ENCODE measurements around the gene PAPSS2. TPM values are rescaled to one million over a fixed set of nuclear protein-coding genes. Genes with fewer than 3 reads are reported as not detected.
A peak's percentile ranks its signal among the peaks of the same experiment; 100 is the strongest.

PAPSS2 gene
- total RNA-seq, 6 experiments from 2014 or later = 65.3 to 158 (median 105) TPM

- TF ChIP-seq POLR2A (IDR thresholded peaks at IDR 0.05) = no peak
- TF ChIP-seq CTCF (IDR thresholded peaks at IDR 0.05) = no peak
- H3K27me3 ChIP-seq = no peaks in the 10 kb centered on the region
- H3K27ac ChIP-seq = peak overlapping the region in 1 of 3 donors; percentile 35
- WGBS (ENCODE audit: insufficient coverage, low coverage, low lambda C conversion rate, missing lambda C conversion rate) = 64% methylated on average over 3 of the region's 3 CpGs
- peak in 3 of 4 donors; percentile 47 to 69 (median 64) for ATAC-seq
- H3K9me3 ChIP-seq = no peaks in the 10 kb centered on the region
- DNase-seq = no peak
- H3K4me3 ChIP-seq = no peak overlapping the region
- no peaks in the 10 kb centered on the region for H3K36me3 ChIP-seq
- H3K4me1 ChIP-seq = peaks cover 0 to 33% (median 3%) of the 10 kb centered on the region in 4 donors
- intact Hi-C loops (cut with DNase I) = no loop called here
Observed at GRCh38 chr10:87692956-87693484, 33.3 kb downstream of the PAPSS2 start.

GRCh38 chr10:87694011-87694794 is 34.5 kb downstream of the PAPSS2 start:
- DNase-seq (no peak), ATAC-seq (no peak)
- TF ChIP-seq POLR2A (IDR thresholded peaks at IDR 0.05) = no peak
- TF ChIP-seq CTCF (IDR thresholded peaks at IDR 0.05) = no peak
- Histone ChIP-seq H3K4me3 (no peak overlapping the region), H3K9me3 (no peaks in the 10 kb centered on the region), H3K4me1 (peaks cover 0 to 33% (median 3%) of the 10 kb centered on the region in 4 donors), H3K27me3 (no peaks in the 10 kb centered on the region), H3K36me3 (no peaks in the 10 kb centered on the region), H3K27ac (no peak overlapping the region)
- intact Hi-C loops (cut with DNase I) = no loop called here
- 70% methylated on average over 4 of the region's 4 CpGs for WGBS (ENCODE audit: insufficient coverage, low coverage, low lambda C conversion rate, missing lambda C conversion rate)

DNA sequence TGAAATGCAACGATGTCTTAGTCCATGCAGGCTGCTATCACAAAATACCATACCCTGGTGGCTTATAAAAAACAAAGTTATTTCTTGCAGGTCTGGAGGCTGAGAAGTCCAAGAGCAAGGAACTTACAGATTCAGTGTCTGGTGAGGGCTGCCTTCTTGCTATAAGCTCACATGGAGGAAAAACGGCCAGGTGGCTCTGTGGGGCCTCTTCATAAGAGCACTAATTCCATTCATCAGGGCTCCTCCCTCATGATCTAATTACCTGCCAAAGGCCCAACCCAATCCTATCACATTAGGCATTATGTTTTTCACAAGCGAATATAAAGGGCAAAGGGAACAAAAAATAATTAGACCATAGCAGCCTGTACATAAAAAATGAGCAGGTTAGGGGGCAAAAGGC is 35.4 kb downstream of the PAPSS2 start:
- WGBS (ENCODE audit: insufficient coverage, low coverage, low lambda C conversion rate, missing lambda C conversion rate) = 74% methylated on average over 3 of the region's 3 CpGs
- Histone ChIP-seq H3K9me3 (no peaks in the 10 kb centered on the region), H3K27ac (no peak overlapping the region), H3K27me3 (no peaks in the 10 kb centered on the region), H3K36me3 (no peaks in the 10 kb centered on the region), H3K4me1 (peaks cover 0 to 32% (median 3%) of the 10 kb centered on the region in 4 donors), H3K4me3 (no peak overlapping the region)
- ATAC-seq (no peak), DNase-seq (no peak)
- TF ChIP-seq CTCF (IDR thresholded peaks at IDR 0.05) = no peak
- no peak for TF ChIP-seq POLR2A (IDR thresholded peaks at IDR 0.05)
- intact Hi-C loops (cut with DNase I) = no loop called here

DNA sequence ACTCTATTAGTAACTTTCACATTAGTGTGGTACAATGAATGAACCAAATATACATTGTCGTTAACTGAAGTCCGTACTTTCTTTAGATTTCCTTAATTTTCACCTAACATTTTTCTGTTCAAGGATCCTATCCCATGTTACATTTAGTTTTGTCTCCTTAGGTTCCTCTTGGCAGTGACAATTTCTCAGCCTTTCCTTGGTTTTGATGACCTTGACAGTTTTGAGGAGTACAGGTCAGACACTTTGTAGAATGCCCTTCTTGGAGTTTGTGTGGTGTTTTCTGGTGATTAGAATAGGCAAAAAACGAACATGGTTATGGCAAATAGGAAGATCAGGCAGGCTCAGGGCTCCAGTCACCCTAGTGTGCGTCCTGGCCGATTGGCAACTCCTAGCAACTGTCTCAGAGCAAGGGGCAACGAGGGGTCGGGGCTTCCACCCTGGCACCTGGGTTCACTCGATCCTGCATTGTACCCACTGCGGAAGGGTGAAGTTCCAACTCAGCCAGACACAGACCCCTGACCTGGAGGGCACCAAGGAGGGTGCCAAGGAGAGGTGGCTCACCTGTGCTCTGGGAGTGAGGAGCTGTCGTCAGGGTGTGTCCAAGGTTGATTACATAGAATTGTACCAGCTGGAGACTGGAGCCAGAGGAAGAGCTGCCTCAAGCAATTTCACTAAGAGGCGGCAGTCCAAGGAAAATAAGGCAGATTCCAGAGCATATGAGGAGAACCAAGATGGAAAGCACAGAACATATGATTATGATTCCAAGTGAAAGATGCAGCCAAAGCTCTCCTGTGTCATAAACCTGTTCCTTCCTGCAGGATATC is 37.5 kb downstream of the PAPSS2 start:
- Histone ChIP-seq H3K4me3 (no peak overlapping the region), H3K9me3 (no peaks in the 10 kb centered on the region), H3K27me3 (no peaks in the 10 kb centered on the region), H3K27ac (no peak overlapping the region), H3K36me3 (no peaks in the 10 kb centered on the region), H3K4me1 (peaks cover 0 to 21% (median 7%) of the 10 kb centered on the region in 4 donors)
- DNase-seq (no peak), ATAC-seq (no peak)
- intact Hi-C loops (cut with DNase I) = no loop called here
- 88% methylated on average over 6 of the region's 11 CpGs for WGBS (ENCODE audit: insufficient coverage, low coverage, low lambda C conversion rate, missing lambda C conversion rate)
- TF ChIP-seq CTCF (IDR thresholded peaks at IDR 0.05) (no peak), POLR2A (IDR thresholded peaks at IDR 0.05) (no peak)
